GM11168 (cell line): Measurements from ENCODE around the gene NOXA1.

Experiments
- in situ Hi-C: fragments of 300-500 bp; cut with MboI; formaldehyde crosslinking; loops from one replicate; pipeline ENCODE4 v1.12.0; 2022; ENCODE audit warnings: low sequenced_read_pairs; ENCODE audit not compliant: unreplicated experiment

Gene NOXA1

DNA sequence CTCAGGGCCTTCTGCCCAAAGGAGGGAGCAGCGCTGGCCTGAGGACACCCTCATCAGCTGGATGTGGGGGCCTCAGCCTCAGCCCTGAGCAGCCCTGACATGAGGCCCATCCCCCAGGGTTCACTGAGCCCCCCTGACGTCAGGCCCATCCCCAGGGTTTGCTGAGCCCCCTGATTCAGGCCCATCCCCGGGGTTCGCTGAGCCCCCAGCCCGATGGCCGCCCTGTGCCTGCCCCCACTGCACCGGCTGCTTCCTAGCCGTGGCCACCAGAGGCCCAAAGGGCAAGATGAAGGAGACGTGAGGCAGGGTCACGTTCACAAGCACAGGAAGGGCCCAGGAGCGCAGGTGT, 55.4 kb downstream of the NOXA1 start:
- in situ Hi-C loops = no loop called here

DNA sequence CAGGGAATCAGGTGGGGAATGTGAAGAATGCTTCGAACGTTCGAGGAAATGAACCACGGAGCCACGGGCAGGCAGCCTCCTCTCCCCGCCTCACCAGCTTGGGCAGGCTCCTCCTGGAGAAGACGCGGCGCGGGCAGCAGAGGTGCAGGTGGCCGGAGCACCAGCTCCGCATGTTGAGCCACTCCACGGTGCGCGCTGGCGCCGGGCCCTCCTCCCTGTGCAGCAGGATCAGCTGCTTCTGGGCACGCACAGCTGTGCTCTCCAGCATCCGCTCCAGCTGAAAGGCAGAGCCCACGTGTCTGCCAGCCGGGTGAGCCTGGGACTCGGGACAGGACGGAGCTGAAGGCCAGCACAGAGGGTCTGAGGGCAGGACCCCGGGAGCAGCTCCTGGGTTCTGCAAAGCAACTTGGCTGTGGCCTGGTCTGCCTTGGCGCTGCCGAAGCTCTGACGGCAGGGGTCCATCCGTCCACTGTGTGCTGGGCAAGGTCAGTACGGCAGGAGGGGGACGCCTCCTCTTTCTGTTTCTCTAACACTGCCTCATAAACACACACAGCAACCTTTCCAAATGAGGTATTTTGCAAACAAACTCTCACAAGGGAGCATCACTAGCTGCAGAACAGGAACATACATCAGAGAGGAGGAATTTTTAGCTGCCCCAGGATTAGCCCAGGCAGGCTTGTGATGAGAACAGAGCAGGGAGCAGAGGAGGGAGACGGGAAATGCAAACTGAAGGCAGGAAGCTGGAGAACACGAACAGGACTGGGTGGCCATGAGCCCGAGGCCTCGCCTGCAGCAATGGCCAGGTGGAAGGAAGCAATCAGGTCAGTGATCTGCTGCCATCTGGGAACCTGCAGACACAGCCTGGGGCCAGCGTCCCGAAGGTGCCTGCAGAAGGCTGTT, 56.0 kb downstream of the NOXA1 start:
- in situ Hi-C loops = no loop called here

DNA sequence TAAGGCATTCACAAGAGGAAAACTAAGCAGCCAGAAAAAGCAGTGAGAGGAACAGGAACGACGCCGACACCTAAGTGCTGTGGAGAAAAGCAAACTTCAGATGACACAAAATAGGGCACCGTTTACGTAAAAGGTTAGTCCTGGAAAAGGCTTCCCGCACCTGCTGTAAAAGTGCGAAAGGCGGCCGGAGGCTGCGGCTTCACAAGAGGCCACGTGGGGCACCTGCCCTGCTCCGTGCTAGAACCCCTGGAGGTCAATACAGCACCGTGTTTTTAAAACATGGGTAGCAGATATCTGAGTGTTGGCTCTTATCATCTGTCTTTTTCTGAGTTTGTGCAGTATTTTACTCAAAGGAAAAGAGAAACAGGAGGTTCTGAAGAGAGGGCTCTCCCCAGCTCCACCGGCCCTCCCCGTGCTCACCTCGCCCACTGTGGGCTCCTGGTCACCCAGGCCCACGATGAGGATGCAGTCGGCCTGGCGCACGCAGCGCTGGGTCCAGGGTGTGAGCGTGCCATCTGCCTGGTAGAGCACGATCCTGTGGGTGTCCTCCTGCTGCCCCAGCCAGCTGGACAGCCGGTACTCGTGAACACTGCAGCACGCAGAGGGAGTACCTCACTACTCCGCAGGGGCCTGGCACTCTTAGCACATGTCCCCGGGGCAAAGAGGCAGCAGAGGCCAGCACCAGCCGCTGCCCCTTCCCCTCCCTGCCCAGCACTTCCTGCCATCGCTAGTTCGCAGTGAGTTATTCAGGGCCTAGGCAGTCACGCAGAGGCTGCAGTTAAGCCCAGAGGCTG, 56.9 kb downstream of the NOXA1 start:
- in situ Hi-C loops = no loop called here

DNA sequence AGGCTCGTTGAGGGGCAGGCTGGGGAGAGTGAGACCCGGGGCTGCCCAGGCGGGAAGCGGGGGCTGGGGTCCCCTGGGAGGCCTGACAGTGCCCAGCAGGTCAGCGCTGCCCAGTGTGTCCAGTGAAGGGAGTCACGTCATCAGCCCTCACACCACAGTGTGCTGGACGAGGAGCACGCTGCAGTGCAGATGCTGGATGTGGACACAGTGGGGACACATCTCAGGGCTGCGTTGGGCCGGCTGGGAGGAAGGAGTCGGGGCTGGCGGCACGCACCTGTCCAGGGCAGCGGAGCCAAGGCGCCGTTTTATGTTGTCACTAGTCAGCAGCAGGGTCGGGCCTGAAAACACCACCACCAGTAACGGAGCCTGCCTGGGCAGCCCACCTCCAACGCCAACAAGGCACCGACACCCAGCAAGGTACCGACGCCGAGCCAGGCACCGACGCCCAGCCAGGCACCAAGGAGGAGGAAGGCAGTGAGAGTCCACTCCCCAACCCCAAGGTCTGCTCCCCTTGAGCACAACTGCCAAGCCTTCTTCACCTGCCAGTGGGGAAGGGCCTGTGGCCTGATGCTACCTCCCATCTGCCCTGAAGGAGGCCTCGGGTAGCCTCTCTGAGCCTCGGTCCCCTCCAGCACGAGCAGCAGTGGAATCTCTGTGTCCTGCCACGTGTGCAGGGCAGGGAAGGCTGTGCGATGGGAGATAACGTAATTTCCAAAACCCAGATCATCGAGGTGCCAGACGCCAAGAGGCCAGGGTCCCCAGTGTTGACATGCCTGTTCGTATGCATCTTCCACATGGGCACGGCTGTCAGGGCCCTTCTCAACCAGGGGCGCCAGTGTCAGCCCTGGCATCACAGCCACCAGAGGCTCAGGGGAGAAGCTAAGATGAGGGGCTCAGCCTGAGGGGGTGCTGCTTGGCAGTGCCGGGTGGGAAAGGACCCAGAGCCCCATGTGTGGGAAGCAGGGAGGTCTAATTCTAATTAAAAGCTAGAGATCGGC, 57.8 kb downstream of the NOXA1 start:
- in situ Hi-C loops = no loop called here

DNA sequence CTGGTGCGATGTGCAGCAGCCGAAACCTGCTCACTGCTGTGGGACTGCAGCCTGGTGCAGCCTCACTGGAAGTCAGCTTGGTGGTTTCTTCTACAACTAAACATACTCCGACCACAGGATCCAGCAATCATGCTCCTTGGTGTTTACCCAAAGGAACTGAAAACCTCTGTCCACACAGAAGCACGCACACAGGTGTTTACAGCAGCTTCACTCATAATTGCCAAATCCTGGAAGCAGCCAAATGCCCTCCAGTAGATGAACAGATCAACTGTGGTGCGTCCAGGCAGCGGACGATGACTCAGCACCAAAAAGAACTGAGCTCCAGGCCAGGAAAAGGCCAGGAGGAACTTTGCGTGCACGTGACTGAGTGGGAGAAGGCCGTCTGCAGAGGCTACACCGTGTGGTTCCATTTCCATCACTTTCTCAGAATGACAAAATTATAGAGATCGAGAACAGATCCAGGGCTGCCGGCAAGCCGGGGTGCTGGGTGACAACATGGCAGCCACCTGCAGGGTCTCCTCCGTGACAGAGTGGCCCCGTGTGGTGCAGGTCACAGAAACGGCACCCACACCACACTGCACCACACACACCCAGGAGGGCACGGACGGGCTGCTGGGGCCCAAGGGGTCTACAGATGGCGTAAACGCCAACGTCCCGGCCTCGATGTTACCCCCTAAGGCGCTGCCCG, 59.0 kb downstream of the NOXA1 start:
- in situ Hi-C loops = no loop called here
